OCI-LY1 (cell line): ENCODE measurements around the gene CEP76.
A peak's percentile ranks its signal among the peaks of the same experiment; 100 is the strongest.

Experiments
- H2AFZ ChIP-seq: fragments of 200-600 bp; sonication (generic), shearing (Covaris generic); 2 replicates; pipeline ENCODE4 v1.6.0; 2014; ENCODE audit warnings: antibody characterized with exemption, mild to moderate bottlenecking, low read length
- H3F3A ChIP-seq: fragments of 200-600 bp; sonication (generic), shearing (Covaris generic); 2 replicates; pipeline ENCODE4 v1.6.0; 2014; ENCODE audit warnings: mild to moderate bottlenecking, antibody characterized with exemption, low read length, moderate library complexity; ENCODE audit not compliant: insufficient read depth
- H3K27ac ChIP-seq: fragments of 200-600 bp; sonication (generic); 2 replicates; pipeline ENCODE4 v1.5.1; 2014; ENCODE audit warnings: low read length, mixed run types, mild to moderate bottlenecking, low read depth; ENCODE audit not compliant: poor library complexity, severe bottlenecking
- H3K27me3 ChIP-seq: fragments of 200-600 bp; sonication (generic); 2 replicates; pipeline ENCODE4 v1.6.0; 2014; ENCODE audit warnings: antibody characterized with exemption, mild to moderate bottlenecking, low read length, moderate library complexity; ENCODE audit not compliant: insufficient read depth
- H3K36me3 ChIP-seq: fragments of 200-600 bp; sonication (generic); 2 replicates; pipeline ENCODE4 v1.6.1; 2014; ENCODE audit warnings: mild to moderate bottlenecking, antibody characterized with exemption, low read length, moderate library complexity, mixed read lengths; ENCODE audit not compliant: insufficient read depth
- H3K4me1 ChIP-seq: fragments of 200-600 bp; sonication (generic); 2 replicates; pipeline ENCODE4 v1.5.1; 2014; ENCODE audit warnings: mild to moderate bottlenecking, low read length, moderate library complexity; ENCODE audit not compliant: insufficient read depth, severe bottlenecking
- H3K4me2 ChIP-seq: fragments of 200-600 bp; sonication (generic), shearing (Covaris generic); 2 replicates; pipeline ENCODE4 v1.6.1; 2014; ENCODE audit warnings: low read length
- H3K4me3 ChIP-seq: fragments of 200-600 bp; sonication (generic); 2 replicates; pipeline ENCODE4 v1.5.1; 2014; ENCODE audit warnings: low read length, low read depth, mild to moderate bottlenecking, mixed read lengths; ENCODE audit not compliant: poor library complexity, severe bottlenecking
- H3K79me2 ChIP-seq: fragments of 200-600 bp; shearing (Covaris generic); 2 replicates; pipeline ENCODE4 v1.6.1; 2016; ENCODE audit warnings: mixed run types, low read length, mixed read lengths; ENCODE audit not compliant: insufficient read depth
- H3K9ac ChIP-seq: fragments of 200-600 bp; sonication (generic), shearing (Covaris generic); 2 replicates; pipeline ENCODE4 v1.6.1; 2014; ENCODE audit warnings: mild to moderate bottlenecking, low read length, mixed read lengths
- H3K9me2 ChIP-seq: fragments of 200-600 bp; sonication (generic), shearing (Covaris generic); 2 replicates; pipeline ENCODE4 v1.6.1; 2014; ENCODE audit warnings: low read depth, mild to moderate bottlenecking, low read length, mixed read lengths
- H3K9me3 ChIP-seq: fragments of 200-600 bp; shearing (Covaris generic); 2 replicates; pipeline ENCODE4 v1.6.1; 2014; ENCODE audit warnings: low read length, mixed read lengths
- H4K20me1 ChIP-seq: fragments of 200-600 bp; sonication (generic), shearing (Covaris generic); 2 replicates; pipeline ENCODE4 v1.6.0; 2016; ENCODE audit warnings: mild to moderate bottlenecking, low read length; ENCODE audit not compliant: insufficient read depth
- EZH2 ChIP-seq: fragments of 200-600 bp; sonication (generic), shearing (Covaris generic); IDR thresholded peaks from 2 replicates; pipeline ENCODE4 v1.8.0; 2017; ENCODE audit warnings: borderline replicate concordance, mixed run types, mild to moderate bottlenecking, antibody characterized with exemption, low read length, moderate library complexity, mixed read lengths
- TF ChIP-seq, protein P1 (sequence below): fragments of 200-600 bp; sonication (generic), shearing (Covaris generic); IDR thresholded peaks from 2 replicates; pipeline ENCODE4 v1.5.1; 2017; ENCODE audit warnings: mild to moderate bottlenecking, antibody characterized with exemption, low read length, moderate library complexity, mixed read lengths

Gene CEP76

DNA sequence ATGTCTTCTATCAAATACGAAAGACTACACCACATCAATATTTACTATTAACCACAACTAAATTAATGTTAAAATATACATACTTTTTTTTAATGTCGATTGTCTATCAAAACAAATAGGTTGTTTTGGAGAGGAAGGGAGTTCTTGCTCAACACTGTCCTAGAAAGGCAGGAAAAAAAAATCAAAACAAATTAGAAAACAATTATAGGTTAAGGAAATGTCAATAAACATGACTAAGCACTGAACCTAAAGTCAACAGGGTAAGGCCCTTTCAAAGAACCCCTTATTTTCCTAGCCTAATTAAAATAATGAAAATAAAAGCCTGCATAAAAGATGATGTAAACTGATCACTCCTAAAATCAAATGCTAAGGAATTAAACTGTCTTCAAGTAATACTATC, 2.8 kb downstream of the CEP76 start:
- H3K9me2 ChIP-seq: no peaks in the 10 kb centered on the region
- peaks cover 4% of the 10 kb centered on the region; the same call in 1 of the 2 replicates for H4K20me1 ChIP-seq
- H2AFZ ChIP-seq: no peak overlapping the region
- H3F3A ChIP-seq: no peaks in the 10 kb centered on the region
- peak overlapping the region; percentile 2; the same call in 1 of the 2 replicates for H3K9ac ChIP-seq
- no peak for TF ChIP-seq EZH2
- TF ChIP-seq, protein P1, sequence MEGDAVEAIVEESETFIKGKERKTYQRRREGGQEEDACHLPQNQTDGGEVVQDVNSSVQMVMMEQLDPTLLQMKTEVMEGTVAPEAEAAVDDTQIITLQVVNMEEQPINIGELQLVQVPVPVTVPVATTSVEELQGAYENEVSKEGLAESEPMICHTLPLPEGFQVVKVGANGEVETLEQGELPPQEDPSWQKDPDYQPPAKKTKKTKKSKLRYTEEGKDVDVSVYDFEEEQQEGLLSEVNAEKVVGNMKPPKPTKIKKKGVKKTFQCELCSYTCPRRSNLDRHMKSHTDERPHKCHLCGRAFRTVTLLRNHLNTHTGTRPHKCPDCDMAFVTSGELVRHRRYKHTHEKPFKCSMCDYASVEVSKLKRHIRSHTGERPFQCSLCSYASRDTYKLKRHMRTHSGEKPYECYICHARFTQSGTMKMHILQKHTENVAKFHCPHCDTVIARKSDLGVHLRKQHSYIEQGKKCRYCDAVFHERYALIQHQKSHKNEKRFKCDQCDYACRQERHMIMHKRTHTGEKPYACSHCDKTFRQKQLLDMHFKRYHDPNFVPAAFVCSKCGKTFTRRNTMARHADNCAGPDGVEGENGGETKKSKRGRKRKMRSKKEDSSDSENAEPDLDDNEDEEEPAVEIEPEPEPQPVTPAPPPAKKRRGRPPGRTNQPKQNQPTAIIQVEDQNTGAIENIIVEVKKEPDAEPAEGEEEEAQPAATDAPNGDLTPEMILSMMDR: no peak
- no peak overlapping the region for H3K4me2 ChIP-seq
- no peaks in the 10 kb centered on the region for H3K27me3 ChIP-seq
- peaks cover 43% of the 10 kb centered on the region for H3K79me2 ChIP-seq
- H3K27ac ChIP-seq: no peak overlapping the region
- no peaks in the 10 kb centered on the region for H3K9me3 ChIP-seq
- peaks cover 56% of the 10 kb centered on the region for H3K36me3 ChIP-seq
- peaks cover 30% of the 10 kb centered on the region for H3K4me1 ChIP-seq
- H3K4me3 ChIP-seq: no peak overlapping the region

DNA sequence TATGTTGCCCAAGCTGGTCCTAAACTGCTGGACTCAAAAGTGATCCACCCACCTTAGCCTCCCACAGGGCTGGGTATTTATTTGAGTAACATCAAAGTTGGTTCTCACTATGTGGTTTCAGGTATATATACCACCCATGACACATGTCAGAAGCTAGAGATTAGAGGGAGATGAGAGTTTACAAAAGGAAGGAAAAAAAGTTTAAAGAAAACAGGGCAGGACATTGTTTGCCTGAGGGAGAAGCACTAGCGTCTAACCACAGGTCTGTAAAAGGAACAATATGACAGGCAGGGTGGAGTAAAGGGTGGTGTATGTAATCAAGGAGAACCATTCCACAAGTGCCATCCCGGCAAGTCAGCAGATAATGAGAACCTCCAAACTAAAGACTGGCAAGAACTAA, 8.5 kb downstream of the CEP76 start:
- Histone ChIP-seq H4K20me1 (no peaks in the 10 kb centered on the region), H3K9me2 (no peaks in the 10 kb centered on the region), H3F3A (no peaks in the 10 kb centered on the region; the same call in 1 of the 2 replicates), H3K9ac (no peak overlapping the region), H2AFZ (no peak overlapping the region), H3K4me2 (no peak overlapping the region), H3K4me1 (no peaks in the 10 kb centered on the region), H3K36me3 (peaks cover 55% of the 10 kb centered on the region), H3K27ac (no peak overlapping the region), H3K9me3 (no peaks in the 10 kb centered on the region), H3K4me3 (no peak overlapping the region), H3K79me2 (no peaks in the 10 kb centered on the region), H3K27me3 (no peaks in the 10 kb centered on the region)
- TF ChIP-seq EZH2: no peak

DNA sequence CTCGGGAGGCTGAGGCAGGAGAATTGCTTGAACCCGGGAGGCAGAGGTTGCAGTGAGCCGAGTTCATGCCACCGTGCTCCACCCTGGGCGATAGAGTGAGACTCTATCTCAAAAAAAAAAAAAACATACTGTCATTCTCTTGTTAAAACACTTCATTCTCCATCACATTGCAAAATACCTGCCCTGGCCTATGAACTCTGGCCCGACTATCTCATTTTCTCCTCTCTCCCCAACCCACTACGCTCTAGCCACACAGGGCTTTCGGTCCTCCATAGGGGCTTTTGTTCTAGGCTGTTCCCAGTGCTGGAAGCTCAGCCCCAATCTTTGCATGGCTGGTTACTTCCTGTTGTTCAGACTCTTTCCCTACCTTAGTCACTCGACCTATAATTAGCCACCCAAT, 10.3 kb downstream of the CEP76 start:
- Histone ChIP-seq H3K9me3 (no peaks in the 10 kb centered on the region), H3K4me1 (no peaks in the 10 kb centered on the region), H3K4me2 (no peak overlapping the region), H3K27ac (no peak overlapping the region), H3K9me2 (no peaks in the 10 kb centered on the region), H3K4me3 (no peak overlapping the region), H3K27me3 (no peaks in the 10 kb centered on the region), H3K36me3 (peaks cover 40% of the 10 kb centered on the region), H2AFZ (no peak overlapping the region), H4K20me1 (no peaks in the 10 kb centered on the region), H3F3A (no peaks in the 10 kb centered on the region; the same call in 1 of the 2 replicates), H3K79me2 (no peaks in the 10 kb centered on the region), H3K9ac (no peak overlapping the region)
- TF ChIP-seq EZH2: no peak
- TF ChIP-seq, protein P1: no peak

DNA sequence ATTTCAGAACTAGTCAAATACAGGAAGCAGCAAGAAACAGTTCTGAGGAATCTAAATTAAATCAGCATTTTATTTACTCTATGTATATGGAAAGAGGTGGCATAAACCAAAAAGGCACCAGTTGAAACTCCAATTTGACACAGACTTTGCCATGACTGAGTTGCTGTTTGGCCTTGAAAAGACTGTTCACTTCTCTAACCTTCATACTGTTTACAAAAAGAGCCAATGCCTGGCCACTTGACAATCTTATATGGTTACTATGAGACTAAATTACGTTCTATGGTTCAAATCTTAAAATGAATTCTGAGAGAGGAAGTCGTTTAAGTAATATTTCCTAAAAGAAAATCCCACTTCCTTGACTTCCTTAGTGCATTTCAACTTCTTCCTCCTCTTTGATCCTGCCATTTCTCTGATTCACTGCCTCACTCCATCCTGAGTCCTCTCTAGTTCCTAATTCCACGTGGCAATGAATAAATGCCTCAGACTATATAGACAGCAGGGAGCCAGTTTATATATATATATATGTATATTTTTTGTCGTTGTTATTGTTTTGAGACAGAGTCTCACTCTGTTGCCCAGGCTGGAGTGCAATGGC, 13.2 kb downstream of the CEP76 start:
- Histone ChIP-seq H3K27me3 (no peaks in the 10 kb centered on the region), H3K4me2 (no peak overlapping the region), H3K9me2 (no peaks in the 10 kb centered on the region)

More for the DNA sequence above, 13.2 kb downstream of the CEP76 start:
- TF ChIP-seq, protein P1: no peak
- no peak for TF ChIP-seq EZH2
- peaks cover 25% of the 10 kb centered on the region; the same call in 1 of the 2 replicates for H3K36me3 ChIP-seq
- H3K27ac ChIP-seq: no peak overlapping the region
- H3K4me3 ChIP-seq: no peak overlapping the region
- no peak overlapping the region for H3K9ac ChIP-seq
- H3K9me3 ChIP-seq: no peaks in the 10 kb centered on the region
- no peak overlapping the region for H2AFZ ChIP-seq
- no peaks in the 10 kb centered on the region for H3K79me2 ChIP-seq
- H3F3A ChIP-seq: no peaks in the 10 kb centered on the region; the same call in 1 of the 2 replicates
- no peaks in the 10 kb centered on the region for H3K4me1 ChIP-seq
- H4K20me1 ChIP-seq: no peaks in the 10 kb centered on the region
